Neutrophil (primary cell): ENCODE measurements around the gene HPN.

Experiments
- H3K27ac ChIP-seq: fragments of 200-600 bp; sonication (generic); 2 replicates; pipeline ENCODE4 v1.5.1; 2016; ENCODE audit warnings: mild to moderate bottlenecking, moderate library complexity
- H3K27me3 ChIP-seq: fragments of 200-600 bp; sonication (generic); 2 replicates; pipeline ENCODE4 v1.6.0; 2016; ENCODE audit warnings: mild to moderate bottlenecking
- H3K36me3 ChIP-seq: fragments of 200-600 bp; sonication (generic); 2 replicates; pipeline ENCODE4 v1.5.1; 2017
- H3K4me1 ChIP-seq, 2 experiments: fragments of 200-600 bp in 1 of 2; sonication (generic) in 1 of 2; 1 replicate in 1 of 2; 2 replicates in 1 of 2; pipeline versions ENCODE4 v1.5.1 to v1.6.1; 2013 to 2016; ENCODE audit warnings: low read depth in 1 of 2, low read length in 1 of 2, mild to moderate bottlenecking in 1 of 2, moderate library complexity in 1 of 2; ENCODE audit not compliant: control insufficient read depth in 1 of 2, insufficient read depth in 1 of 2
- H3K4me3 ChIP-seq, 2 experiments: fragments of 200-600 bp in 1 of 2; sonication (generic) in 1 of 2; 1 replicate in 1 of 2; 2 replicates in 1 of 2; pipeline ENCODE4 v1.5.1; 2013 to 2016; ENCODE audit warnings: low read depth in 1 of 2, low read length in 1 of 2, mild to moderate bottlenecking in 1 of 2, moderate library complexity in 1 of 2
- H3K9me3 ChIP-seq: fragments of 200-600 bp; sonication (generic); 2 replicates; pipeline ENCODE4 v1.5.1; 2016
- TF ChIP-seq, protein P1 (sequence below): fragments of 200-600 bp; sonication (generic); IDR thresholded peaks from 2 replicates; pipeline ENCODE4 v1.5.1; 2016; ENCODE audit warnings: antibody characterized with exemption

HPN gene

GRCh38 chr19:35090160-35090505 is 48.6 kb downstream of the HPN start:
- no peak overlapping the region for H3K27ac ChIP-seq
- no peaks in the 10 kb centered on the region for H3K4me1 ChIP-seq
- H3K36me3 ChIP-seq = no peaks in the 10 kb centered on the region
- TF ChIP-seq, protein P1, sequence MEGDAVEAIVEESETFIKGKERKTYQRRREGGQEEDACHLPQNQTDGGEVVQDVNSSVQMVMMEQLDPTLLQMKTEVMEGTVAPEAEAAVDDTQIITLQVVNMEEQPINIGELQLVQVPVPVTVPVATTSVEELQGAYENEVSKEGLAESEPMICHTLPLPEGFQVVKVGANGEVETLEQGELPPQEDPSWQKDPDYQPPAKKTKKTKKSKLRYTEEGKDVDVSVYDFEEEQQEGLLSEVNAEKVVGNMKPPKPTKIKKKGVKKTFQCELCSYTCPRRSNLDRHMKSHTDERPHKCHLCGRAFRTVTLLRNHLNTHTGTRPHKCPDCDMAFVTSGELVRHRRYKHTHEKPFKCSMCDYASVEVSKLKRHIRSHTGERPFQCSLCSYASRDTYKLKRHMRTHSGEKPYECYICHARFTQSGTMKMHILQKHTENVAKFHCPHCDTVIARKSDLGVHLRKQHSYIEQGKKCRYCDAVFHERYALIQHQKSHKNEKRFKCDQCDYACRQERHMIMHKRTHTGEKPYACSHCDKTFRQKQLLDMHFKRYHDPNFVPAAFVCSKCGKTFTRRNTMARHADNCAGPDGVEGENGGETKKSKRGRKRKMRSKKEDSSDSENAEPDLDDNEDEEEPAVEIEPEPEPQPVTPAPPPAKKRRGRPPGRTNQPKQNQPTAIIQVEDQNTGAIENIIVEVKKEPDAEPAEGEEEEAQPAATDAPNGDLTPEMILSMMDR = no peak
- H3K27me3 ChIP-seq = peaks cover 34% of the 10 kb centered on the region
- H3K4me3 ChIP-seq = no peak overlapping the region
- H3K9me3 ChIP-seq = no peaks in the 10 kb centered on the region

DNA sequence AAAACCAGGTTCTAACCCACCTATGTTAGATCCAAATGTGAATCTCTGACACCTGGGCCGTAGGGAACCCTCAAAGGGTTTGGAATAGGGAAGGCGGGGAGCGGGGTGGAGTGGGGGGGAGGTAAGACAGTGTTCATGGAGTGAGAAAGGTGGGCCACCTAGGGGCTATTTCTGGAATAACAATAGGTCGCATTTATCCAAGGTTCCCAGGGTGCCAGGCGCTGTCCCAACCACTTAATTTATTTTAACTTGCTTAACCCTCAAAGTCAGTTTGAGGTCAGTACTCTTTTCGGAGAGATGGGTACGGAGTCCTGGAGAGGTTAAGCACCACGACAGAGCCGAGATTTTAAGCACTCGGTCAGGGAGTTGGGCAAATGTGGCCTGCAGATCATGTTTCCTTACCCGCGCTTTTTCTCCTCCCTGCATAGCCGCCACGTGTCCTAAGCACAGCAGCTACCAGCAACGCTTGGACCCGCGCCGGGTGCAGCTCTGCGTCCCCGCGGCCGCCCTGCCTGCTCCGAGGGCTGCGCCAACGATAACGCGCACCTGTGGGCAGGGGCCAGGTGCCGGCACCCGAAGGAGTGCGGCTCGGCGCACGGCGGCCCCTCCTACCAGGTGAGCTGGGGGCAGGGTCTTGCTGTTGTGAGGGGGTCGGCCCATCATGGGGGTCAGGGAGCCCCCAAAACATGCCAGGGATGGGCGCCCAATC is 49.1 kb downstream of the HPN start:
- no peaks in the 10 kb centered on the region for H3K4me1 ChIP-seq
- TF ChIP-seq, protein P1 = peak; percentile 27
- no peaks in the 10 kb centered on the region for H3K9me3 ChIP-seq
- H3K36me3 ChIP-seq = no peaks in the 10 kb centered on the region
- peaks cover 34% of the 10 kb centered on the region for H3K27me3 ChIP-seq
- H3K4me3 ChIP-seq = no peak overlapping the region
- H3K27ac ChIP-seq = no peak overlapping the region

DNA sequence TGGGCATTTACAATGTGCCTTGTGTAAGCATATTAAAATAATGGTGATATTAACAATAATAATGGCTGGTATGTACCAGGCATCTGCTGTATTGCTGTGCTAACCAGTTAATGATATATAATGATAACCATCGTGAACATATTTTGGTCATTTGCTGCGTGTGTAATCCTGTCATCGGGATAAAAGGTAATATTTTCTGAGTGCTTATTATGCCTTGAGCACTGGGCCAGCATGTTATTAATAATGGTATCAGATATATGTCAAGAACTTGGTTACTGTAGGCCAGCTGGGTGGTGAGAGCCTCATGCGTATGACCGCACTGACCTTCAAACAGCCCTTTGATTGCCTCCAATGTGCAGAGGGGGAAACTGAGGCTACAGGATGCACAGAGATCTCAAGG is 51.9 kb downstream of the HPN start:
- Histone ChIP-seq H3K27me3 (peaks cover 34% of the 10 kb centered on the region), H3K4me1 (no peaks in the 10 kb centered on the region), H3K4me3 (no peak overlapping the region), H3K9me3 (no peaks in the 10 kb centered on the region), H3K36me3 (no peaks in the 10 kb centered on the region), H3K27ac (no peak overlapping the region)
- TF ChIP-seq, protein P1 = no peak

DNA sequence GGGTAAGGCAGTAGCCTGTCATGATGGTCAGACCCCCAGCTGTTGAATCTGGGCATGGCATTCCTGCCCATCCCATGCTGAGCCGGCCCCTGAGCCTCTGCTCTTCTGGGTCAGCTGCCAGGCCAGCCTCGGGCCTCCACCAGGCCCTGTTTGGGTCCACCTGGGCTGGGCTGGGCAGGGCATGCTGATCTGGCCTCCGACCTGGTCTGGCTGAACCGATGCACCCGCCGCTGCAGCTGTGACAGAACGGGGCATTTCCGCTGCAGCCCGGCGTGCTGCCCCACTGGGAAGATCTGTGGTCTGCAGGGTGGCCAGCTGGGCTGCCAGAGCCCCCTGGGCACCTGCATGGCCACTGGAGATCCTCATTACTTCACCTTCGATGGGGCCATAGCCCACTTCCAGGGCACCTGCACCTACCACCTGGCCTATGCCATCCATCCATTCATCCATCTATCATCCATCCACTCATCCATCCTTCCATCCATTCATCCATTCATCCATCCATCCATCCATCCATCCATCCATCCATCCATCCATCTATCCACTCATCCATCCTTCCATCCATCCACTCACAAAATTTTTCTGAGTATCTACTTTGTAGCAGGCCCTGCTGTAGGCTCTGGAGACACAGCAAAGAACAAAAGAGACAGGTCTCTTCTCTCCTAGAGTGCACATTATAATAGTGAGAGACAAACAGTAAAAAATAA is 52.6 kb downstream of the HPN start:
- Histone ChIP-seq H3K27me3 (peaks cover 33% of the 10 kb centered on the region), H3K4me1 (no peaks in the 10 kb centered on the region)

DNA sequence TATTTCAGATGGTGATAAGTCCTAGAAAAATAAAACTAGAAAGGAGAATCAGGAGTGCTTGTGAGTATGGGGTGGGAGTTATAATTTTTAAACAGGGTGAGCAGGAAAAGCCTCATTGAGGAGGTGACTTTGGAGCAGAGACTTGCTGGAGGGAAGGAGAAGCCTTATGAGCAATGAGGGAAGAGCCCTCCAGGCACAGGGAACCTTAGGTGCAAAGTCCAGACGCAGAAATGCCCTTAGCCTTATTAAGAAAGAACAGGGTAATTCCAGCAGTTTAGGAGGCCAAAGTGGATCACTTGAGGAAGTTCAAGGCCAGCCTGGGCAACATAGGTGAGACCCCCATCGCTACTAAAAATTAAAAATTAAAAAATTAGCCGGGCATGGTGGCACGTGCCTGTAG is 53.1 kb downstream of the HPN start:
- no peaks in the 10 kb centered on the region for H3K9me3 ChIP-seq
- TF ChIP-seq, protein P1 = no peak

More for the DNA sequence above, 52.6 kb downstream of the HPN start:
- H3K36me3 ChIP-seq = no peaks in the 10 kb centered on the region
- no peaks in the 10 kb centered on the region for H3K9me3 ChIP-seq
- TF ChIP-seq, protein P1 = no peak
- H3K4me3 ChIP-seq = no peak overlapping the region
- H3K27ac ChIP-seq = no peak overlapping the region

More for the DNA sequence above, 53.1 kb downstream of the HPN start:
- Histone ChIP-seq H3K4me1 (no peaks in the 10 kb centered on the region), H3K36me3 (no peaks in the 10 kb centered on the region), H3K4me3 (no peak overlapping the region), H3K27me3 (peaks cover 27% of the 10 kb centered on the region), H3K27ac (no peak overlapping the region)
